ENCODE results near the gene PIKFYVE.
"Not testable (repeated sequence)": the region's sequence is repeated elsewhere in the genome, so short reads cannot be mapped to it uniquely, and the experiment has no call there.

The PIKFYVE gene

GRCh38 chr2:208265371-208265800 is 669 bp upstream of the PIKFYVE start:
- ChIA-PET POLR2A (interaction anchor here (0.8 to 2.7 kb wide), 3 partner anchors 11 to 164 kb away, joined by 3 to 20 read pairs (median 3); partner anchors contain the start of gene IDH1), CTCF (interaction anchor here (0.7 to 0.9 kb wide), 3 partner anchors 9 to 163 kb away, joined by 3 to 5 read pairs (median 3); partner anchors contain the start of gene IDH1)
- peak; percentile 22 for DNase-seq (ENCODE audit: extremely low spot score)
- TF ChIP-seq SP1 (IDR thresholded peaks at IDR 0.05): no peak
- no peak for TF ChIP-seq ARNT (IDR thresholded peaks at IDR 0.05)
- TF ChIP-seq TARDBP (IDR thresholded peaks at IDR 0.05): no peak
- no peak for TF ChIP-seq HDGF (IDR thresholded peaks at IDR 0.05; ENCODE audit: borderline replicate concordance)
- TF ChIP-seq ELF4 (IDR thresholded peaks at IDR 0.05): no peak
- no peak for TF ChIP-seq FOXM1 (IDR thresholded peaks at IDR 0.05; ENCODE audit: borderline replicate concordance)
- no peak for TF ChIP-seq PKNOX1 (IDR thresholded peaks at IDR 0.05)
- no peak for TF ChIP-seq CTBP1 (IDR thresholded peaks at IDR 0.05; ENCODE audit: borderline replicate concordance)
- no peak for TF ChIP-seq FOXA1 (IDR thresholded peaks at IDR 0.05)
- no peak for TF ChIP-seq FOXK2 (IDR thresholded peaks at IDR 0.05)
- no peak for TF ChIP-seq L3MBTL2 (conservative IDR thresholded peaks at IDR 0.05)
- TF ChIP-seq BHLHE40 (IDR thresholded peaks at IDR 0.05; ENCODE audit: borderline replicate concordance): no peak
- no peak for TF ChIP-seq LEF1 (IDR thresholded peaks at IDR 0.05; ENCODE audit: borderline replicate concordance)
- no peak for TF ChIP-seq SUZ12 (IDR thresholded peaks at IDR 0.05)
- TF ChIP-seq ZNF384 (IDR thresholded peaks at IDR 0.05): no peak

- TF ChIP-seq TARDBP (IDR thresholded peaks at IDR 0.05): no peak
- no peak for TF ChIP-seq BHLHE40 (IDR thresholded peaks at IDR 0.05; ENCODE audit: borderline replicate concordance)
- TF ChIP-seq L3MBTL2 (conservative IDR thresholded peaks at IDR 0.05): no peak
- ChIA-PET POLR2A (interaction anchor here (1.1 to 2.7 kb wide), 2 partner anchors 12 to 165 kb away, joined by 3 to 20 read pairs; partner anchors contain the start of gene IDH1), CTCF (interaction anchor here (0.6 to 1.2 kb wide), 2 partner anchors 91 to 446 kb away, joined by 3 to 4 read pairs; no protein-coding TSS in a partner anchor)
These were observed 468 bp downstream of the PIKFYVE start for GRCh38 chr2:208266553-208266893.

GRCh38 chr2:208266936-208267335 is 881 bp downstream of the PIKFYVE start:
- ChIA-PET POLR2A (interaction anchor here (2.7 kb wide), 1 partner anchor 12 kb away, joined by 20 read pairs; the partner anchor contains the start of gene IDH1), CTCF (interaction anchor here (0.6 to 1.2 kb wide), 2 partner anchors 91 to 446 kb away, joined by 3 to 4 read pairs; no protein-coding TSS in a partner anchor)
- TF ChIP-seq ZNF384 (IDR thresholded peaks at IDR 0.05) (no peak), NFRKB (IDR thresholded peaks at IDR 0.05) (no peak), TARDBP (IDR thresholded peaks at IDR 0.05) (no peak), ELF4 (IDR thresholded peaks at IDR 0.05) (no peak), FOXM1 (IDR thresholded peaks at IDR 0.05; ENCODE audit: borderline replicate concordance) (no peak), CTBP1 (IDR thresholded peaks at IDR 0.05; ENCODE audit: borderline replicate concordance) (no peak), LEF1 (IDR thresholded peaks at IDR 0.05; ENCODE audit: borderline replicate concordance) (no peak), SP1 (IDR thresholded peaks at IDR 0.05) (no peak), FOXK2 (IDR thresholded peaks at IDR 0.05) (no peak), L3MBTL2 (conservative IDR thresholded peaks at IDR 0.05) (no peak)
- no peak for DNase-seq (ENCODE audit: extremely low spot score)

More at GRCh38 chr2:208266553-208266893, 468 bp downstream of the PIKFYVE start:
- DNase-seq (ENCODE audit: extremely low spot score): no peak

- DNase-seq (ENCODE audit: extremely low spot score); CTCF ChIA-PET; POLR2A ChIA-PET: not testable (repeated sequence)
These were observed 1.5 kb downstream of the PIKFYVE start for GRCh38 chr2:208267526-208267925.

GRCh38 chr2:208268156-208268952 is 2.3 kb downstream of the PIKFYVE start:
- ChIA-PET CTCF (interaction anchor here (0.7 to 1.4 kb wide), 2 partner anchors 13 to 526 kb away, joined by 3 to 5 read pairs; partner anchors contain the start of gene IDH1), POLR2A (no interaction called here)
- TF ChIP-seq ARNT (IDR thresholded peaks at IDR 0.05): no peak
- TF ChIP-seq ZNF384 (IDR thresholded peaks at IDR 0.05): no peak
- TF ChIP-seq LEF1 (IDR thresholded peaks at IDR 0.05; ENCODE audit: borderline replicate concordance): no peak
- no peak for TF ChIP-seq FOXM1 (IDR thresholded peaks at IDR 0.05; ENCODE audit: borderline replicate concordance)
- TF ChIP-seq HDGF (IDR thresholded peaks at IDR 0.05; ENCODE audit: borderline replicate concordance): no peak
- TF ChIP-seq NFRKB (IDR thresholded peaks at IDR 0.05): no peak
- TF ChIP-seq SP1 (IDR thresholded peaks at IDR 0.05): no peak
- no peak for TF ChIP-seq BHLHE40 (IDR thresholded peaks at IDR 0.05; ENCODE audit: borderline replicate concordance)
- no peak for TF ChIP-seq TARDBP (IDR thresholded peaks at IDR 0.05)
- no peak for TF ChIP-seq FOXK2 (IDR thresholded peaks at IDR 0.05)
- no peak for TF ChIP-seq FOXA1 (IDR thresholded peaks at IDR 0.05)
- TF ChIP-seq PKNOX1 (IDR thresholded peaks at IDR 0.05): no peak
- TF ChIP-seq L3MBTL2 (conservative IDR thresholded peaks at IDR 0.05): no peak
- TF ChIP-seq SUZ12 (IDR thresholded peaks at IDR 0.05): no peak
- no peak for DNase-seq (ENCODE audit: extremely low spot score)

- POLR2A ChIA-PET: no interaction called here
- TF ChIP-seq HDGF (IDR thresholded peaks at IDR 0.05; ENCODE audit: borderline replicate concordance): no peak
- TF ChIP-seq FOXA1 (IDR thresholded peaks at IDR 0.05): no peak
- TF ChIP-seq TARDBP (IDR thresholded peaks at IDR 0.05): no peak
- TF ChIP-seq FOXM1 (IDR thresholded peaks at IDR 0.05; ENCODE audit: borderline replicate concordance): no peak
- no peak for TF ChIP-seq L3MBTL2 (conservative IDR thresholded peaks at IDR 0.05)
- no peak for TF ChIP-seq NFRKB (IDR thresholded peaks at IDR 0.05)
- no peak for TF ChIP-seq CTBP1 (IDR thresholded peaks at IDR 0.05; ENCODE audit: borderline replicate concordance)
- no peak for TF ChIP-seq PKNOX1 (IDR thresholded peaks at IDR 0.05)
- TF ChIP-seq SUZ12 (IDR thresholded peaks at IDR 0.05): no peak
- no peak for TF ChIP-seq ZNF384 (IDR thresholded peaks at IDR 0.05)
- TF ChIP-seq LEF1 (IDR thresholded peaks at IDR 0.05; ENCODE audit: borderline replicate concordance): no peak
- TF ChIP-seq ELF4 (IDR thresholded peaks at IDR 0.05): no peak
- TF ChIP-seq FOXK2 (IDR thresholded peaks at IDR 0.05): no peak
- TF ChIP-seq ARNT (IDR thresholded peaks at IDR 0.05): no peak
- TF ChIP-seq BHLHE40 (IDR thresholded peaks at IDR 0.05; ENCODE audit: borderline replicate concordance): no peak
- TF ChIP-seq SP1 (IDR thresholded peaks at IDR 0.05): no peak
- no peak for DNase-seq (ENCODE audit: extremely low spot score)
- CTCF ChIA-PET: interaction anchor here (0.6 to 1.4 kb wide), 4 partner anchors 14 to 1755 kb away, joined by 3 to 5 read pairs (median 4); partner anchors contain the start of gene IDH1
These were observed 3.0 kb downstream of the PIKFYVE start for GRCh38 chr2:208269091-208269490.

Data from HEK293T (cell line).